SU-DHL-6 (cell line): ENCODE results near the gene ROS1.

Experiments
- H2AFZ ChIP-seq: fragments of 200-600 bp; sonication (generic); 2 replicates; pipeline ENCODE4 v1.6.1; 2014; ENCODE audit warnings: low read depth, mild to moderate bottlenecking, moderate library complexity, mixed read lengths, antibody characterized with exemption, low read length; ENCODE audit not compliant: severe bottlenecking
- H3F3A ChIP-seq: fragments of 200-600 bp; shearing (Covaris generic); 2 replicates; pipeline ENCODE4 v1.6.0; 2016; ENCODE audit warnings: antibody characterized with exemption, mild to moderate bottlenecking; ENCODE audit not compliant: insufficient read depth
- H3K27ac ChIP-seq: fragments of 200-600 bp; sonication (generic); 2 replicates; pipeline ENCODE4 v1.5.1; 2016; ENCODE audit warnings: low read depth, mild to moderate bottlenecking, low read length, moderate library complexity, mixed read lengths
- H3K27me3 ChIP-seq: fragments of 200-600 bp; sonication (generic), shearing (Covaris generic); 2 replicates; pipeline ENCODE4 v1.6.0; 2014; ENCODE audit warnings: mild to moderate bottlenecking, low read length
- H3K36me3 ChIP-seq: fragments of 200-600 bp; sonication (generic); 2 replicates; pipeline ENCODE4 v1.6.1; 2014; ENCODE audit warnings: mild to moderate bottlenecking, low read length, mixed read lengths
- H3K4me2 ChIP-seq: fragments of 300-600, 200-600 bp; shearing (Covaris generic), sonication (generic); 2 replicates; pipeline ENCODE4 v1.6.0; 2014; ENCODE audit warnings: low read length, low read depth, mild to moderate bottlenecking; ENCODE audit not compliant: poor library complexity, severe bottlenecking
- H3K4me3 ChIP-seq: fragments of 200-600 bp; sonication (generic); 2 replicates; pipeline ENCODE4 v1.5.1; 2014; ENCODE audit warnings: antibody characterized with exemption, low read length, mild to moderate bottlenecking, mixed read lengths; ENCODE audit not compliant: insufficient read depth, poor library complexity, severe bottlenecking
- H3K79me2 ChIP-seq: fragments of 200-600 bp; sonication (generic); 2 replicates; pipeline ENCODE4 v1.6.1; 2014; ENCODE audit warnings: mild to moderate bottlenecking, low read length, moderate library complexity; ENCODE audit not compliant: insufficient read depth
- H3K9ac ChIP-seq: fragments of 200-600 bp; sonication (generic); 2 replicates; pipeline ENCODE4 v1.7.0; 2014; ENCODE audit warnings: mild to moderate bottlenecking, low read length
- H3K9me2 ChIP-seq: fragments of 200-600 bp; sonication (generic); replicated peaks from 2 replicates; pipeline ENCODE4 v1.6.1; 2014; ENCODE audit warnings: low read length; ENCODE audit not compliant: insufficient read depth
- H3K9me3 ChIP-seq: fragments of 200-600 bp; sonication (generic); 2 replicates; pipeline ENCODE4 v1.6.1; 2014; ENCODE audit warnings: low read length, mixed read lengths; ENCODE audit not compliant: insufficient read depth
- H4K20me1 ChIP-seq: fragments of 200-600 bp; sonication (generic); 2 replicates; pipeline ENCODE4 v1.6.1; 2014; ENCODE audit warnings: low read depth, mild to moderate bottlenecking, antibody characterized with exemption, low read length, moderate library complexity, mixed read lengths
- EZH2phosphoT487 ChIP-seq: fragments of 200-600 bp; sonication (generic), shearing (Covaris generic); conservative IDR thresholded peaks from 2 replicates; pipeline ENCODE4 v1.6.1; 2018; ENCODE audit warnings: mild to moderate bottlenecking, antibody characterized with exemption, low read length, moderate library complexity, mixed read lengths
- TF ChIP-seq, protein P1 (sequence below): fragments of 200-600 bp; sonication (generic); IDR thresholded peaks from one replicate; pipeline ENCODE4 v1.5.1; 2017; ENCODE audit warnings: antibody characterized with exemption, mild to moderate bottlenecking, low read length, moderate library complexity; ENCODE audit not compliant: insufficient read depth, poor library complexity, severe bottlenecking

ROS1 gene

DNA sequence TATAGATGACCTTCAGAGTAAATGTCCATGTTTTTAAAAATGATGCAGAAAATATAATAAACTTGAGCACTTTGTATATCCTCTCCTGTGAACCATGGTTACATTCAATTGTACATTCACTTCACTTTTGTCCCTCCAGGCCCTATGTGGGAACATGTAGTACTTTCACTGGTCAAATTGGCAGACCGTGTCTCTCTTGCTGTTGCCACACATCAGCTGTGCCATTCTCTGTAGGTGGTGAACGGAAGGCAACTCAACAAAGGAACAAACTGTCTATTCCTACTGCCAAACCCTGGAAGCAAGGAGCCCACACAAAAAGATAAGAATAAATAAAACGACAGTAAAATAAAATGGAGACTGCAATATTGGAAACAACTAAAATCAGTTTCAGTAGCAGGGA is 2.0 kb downstream of the ROS1 start:
- H3K79me2 ChIP-seq: no peaks in the 10 kb centered on the region
- H3K4me2 ChIP-seq: no peak overlapping the region
- H2AFZ ChIP-seq: no peak overlapping the region
- no peak overlapping the region for H3K4me3 ChIP-seq
- no peak overlapping the region for H3K9ac ChIP-seq
- H3K9me2 ChIP-seq: no peaks in the 10 kb centered on the region
- no peak overlapping the region for H3K27ac ChIP-seq
- H3F3A ChIP-seq: no peaks in the 10 kb centered on the region
- H3K9me3 ChIP-seq: no peaks in the 10 kb centered on the region
- no peaks in the 10 kb centered on the region for H3K36me3 ChIP-seq
- TF ChIP-seq EZH2phosphoT487: no peak
- TF ChIP-seq, protein P1, sequence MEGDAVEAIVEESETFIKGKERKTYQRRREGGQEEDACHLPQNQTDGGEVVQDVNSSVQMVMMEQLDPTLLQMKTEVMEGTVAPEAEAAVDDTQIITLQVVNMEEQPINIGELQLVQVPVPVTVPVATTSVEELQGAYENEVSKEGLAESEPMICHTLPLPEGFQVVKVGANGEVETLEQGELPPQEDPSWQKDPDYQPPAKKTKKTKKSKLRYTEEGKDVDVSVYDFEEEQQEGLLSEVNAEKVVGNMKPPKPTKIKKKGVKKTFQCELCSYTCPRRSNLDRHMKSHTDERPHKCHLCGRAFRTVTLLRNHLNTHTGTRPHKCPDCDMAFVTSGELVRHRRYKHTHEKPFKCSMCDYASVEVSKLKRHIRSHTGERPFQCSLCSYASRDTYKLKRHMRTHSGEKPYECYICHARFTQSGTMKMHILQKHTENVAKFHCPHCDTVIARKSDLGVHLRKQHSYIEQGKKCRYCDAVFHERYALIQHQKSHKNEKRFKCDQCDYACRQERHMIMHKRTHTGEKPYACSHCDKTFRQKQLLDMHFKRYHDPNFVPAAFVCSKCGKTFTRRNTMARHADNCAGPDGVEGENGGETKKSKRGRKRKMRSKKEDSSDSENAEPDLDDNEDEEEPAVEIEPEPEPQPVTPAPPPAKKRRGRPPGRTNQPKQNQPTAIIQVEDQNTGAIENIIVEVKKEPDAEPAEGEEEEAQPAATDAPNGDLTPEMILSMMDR: no peak
- H3K27me3 ChIP-seq: no peaks in the 10 kb centered on the region
- no peaks in the 10 kb centered on the region for H4K20me1 ChIP-seq

DNA sequence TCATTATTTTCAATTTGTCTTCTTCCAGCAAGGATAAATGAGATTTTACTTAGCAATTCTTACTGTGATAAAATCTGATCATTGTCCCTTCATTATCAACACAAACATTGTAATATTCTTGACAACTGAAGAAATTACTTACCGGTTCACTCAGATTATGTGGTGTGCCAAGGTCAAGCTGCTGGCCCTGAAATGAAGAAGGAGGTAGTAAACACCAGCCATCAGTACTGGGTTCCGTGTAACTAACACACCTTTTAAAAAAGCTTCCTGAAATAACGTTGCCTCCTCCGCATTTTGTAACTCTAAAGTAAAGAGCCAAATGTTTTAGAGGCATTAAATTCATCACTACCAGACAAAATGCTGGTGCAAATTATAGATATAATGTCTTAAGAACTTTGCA is 7.4 kb downstream of the ROS1 start:
- H4K20me1 ChIP-seq: no peaks in the 10 kb centered on the region
- H3K4me2 ChIP-seq: no peak overlapping the region
- no peaks in the 10 kb centered on the region for H3K36me3 ChIP-seq
- H3K27ac ChIP-seq: no peak overlapping the region
- no peaks in the 10 kb centered on the region for H3F3A ChIP-seq
- H3K27me3 ChIP-seq: no peaks in the 10 kb centered on the region
- no peaks in the 10 kb centered on the region for H3K9me2 ChIP-seq
- H3K9ac ChIP-seq: no peak overlapping the region
- H3K79me2 ChIP-seq: no peaks in the 10 kb centered on the region
- no peaks in the 10 kb centered on the region for H3K9me3 ChIP-seq
- H3K4me3 ChIP-seq: no peak overlapping the region
- TF ChIP-seq, protein P1: no peak
- no peak for TF ChIP-seq EZH2phosphoT487
- no peak overlapping the region for H2AFZ ChIP-seq

DNA sequence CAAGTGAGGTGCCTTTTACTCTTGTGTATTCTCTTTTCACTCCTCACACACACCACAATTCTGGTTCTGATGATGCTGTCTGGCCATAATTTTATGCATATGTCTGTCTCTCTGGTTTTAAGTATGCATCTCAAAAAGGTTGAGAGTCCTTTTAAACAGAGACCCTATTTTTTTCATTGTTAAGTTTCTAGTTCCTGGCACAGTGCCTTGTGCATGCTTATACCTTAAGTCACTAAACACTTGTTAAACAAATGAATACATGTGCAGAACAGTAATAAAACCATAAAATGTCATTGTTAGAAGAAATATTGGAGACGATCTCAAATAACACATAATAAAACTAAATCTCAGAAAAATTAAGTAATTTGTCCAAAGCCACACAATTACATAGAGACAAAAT is 7.9 kb downstream of the ROS1 start:
- Histone ChIP-seq H3K36me3 (no peaks in the 10 kb centered on the region), H4K20me1 (no peaks in the 10 kb centered on the region), H3F3A (no peaks in the 10 kb centered on the region), H3K9me2 (no peaks in the 10 kb centered on the region), H3K4me2 (no peak overlapping the region), H3K9me3 (no peaks in the 10 kb centered on the region), H3K9ac (no peak overlapping the region), H3K79me2 (no peaks in the 10 kb centered on the region), H2AFZ (no peak overlapping the region), H3K27ac (no peak overlapping the region), H3K27me3 (no peaks in the 10 kb centered on the region), H3K4me3 (no peak overlapping the region)
- TF ChIP-seq, protein P1: no peak
- TF ChIP-seq EZH2phosphoT487: no peak
